ENCODE results near the gene MACROD1. TPM values are rescaled to one million over a fixed set of nuclear protein-coding genes. Genes with fewer than 3 reads are reported as not detected.

The MACROD1 gene
- total RNA-seq, 2 donors from 2014 or later, result 17.4 to 18.4 TPM

DNA sequence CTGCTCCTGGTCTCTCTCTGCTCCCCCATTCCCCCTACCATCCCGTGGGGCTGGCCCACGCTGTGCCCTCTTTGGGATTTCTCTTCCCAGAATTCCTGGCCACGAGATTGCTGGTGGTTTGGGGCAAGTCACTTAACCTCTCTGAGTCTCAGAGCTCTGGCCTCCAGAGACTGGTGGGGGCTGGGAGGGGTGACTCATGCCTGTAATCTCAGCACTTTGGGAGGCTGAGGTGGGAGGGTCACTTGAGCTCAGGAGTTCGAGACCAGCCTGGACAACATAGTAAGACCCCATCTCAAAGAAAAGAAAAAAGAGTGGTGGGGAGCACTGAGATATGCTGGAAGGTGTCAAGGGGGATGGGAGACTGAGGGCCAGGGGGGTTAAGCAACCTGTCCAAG, 161.3 kb downstream of the MACROD1 start:
- Mint-ChIP-seq H3K27me3 (ENCODE audit: low read depth) (peaks cover 31% of the 10 kb centered on the region), H3K27ac (no peak overlapping the region), H3K9me3 (no peaks in the 10 kb centered on the region), H3K4me1 (ENCODE audit: low read depth) (peaks cover 16% of the 10 kb centered on the region), H3K4me3 (no peak overlapping the region), H3K36me3 (ENCODE audit: insufficient read depth in 2 of 2) (no peaks in the 10 kb centered on the region)
- DNase-seq (no peak), ATAC-seq (replicated peaks in 1 of 2) (no peak)

DNA sequence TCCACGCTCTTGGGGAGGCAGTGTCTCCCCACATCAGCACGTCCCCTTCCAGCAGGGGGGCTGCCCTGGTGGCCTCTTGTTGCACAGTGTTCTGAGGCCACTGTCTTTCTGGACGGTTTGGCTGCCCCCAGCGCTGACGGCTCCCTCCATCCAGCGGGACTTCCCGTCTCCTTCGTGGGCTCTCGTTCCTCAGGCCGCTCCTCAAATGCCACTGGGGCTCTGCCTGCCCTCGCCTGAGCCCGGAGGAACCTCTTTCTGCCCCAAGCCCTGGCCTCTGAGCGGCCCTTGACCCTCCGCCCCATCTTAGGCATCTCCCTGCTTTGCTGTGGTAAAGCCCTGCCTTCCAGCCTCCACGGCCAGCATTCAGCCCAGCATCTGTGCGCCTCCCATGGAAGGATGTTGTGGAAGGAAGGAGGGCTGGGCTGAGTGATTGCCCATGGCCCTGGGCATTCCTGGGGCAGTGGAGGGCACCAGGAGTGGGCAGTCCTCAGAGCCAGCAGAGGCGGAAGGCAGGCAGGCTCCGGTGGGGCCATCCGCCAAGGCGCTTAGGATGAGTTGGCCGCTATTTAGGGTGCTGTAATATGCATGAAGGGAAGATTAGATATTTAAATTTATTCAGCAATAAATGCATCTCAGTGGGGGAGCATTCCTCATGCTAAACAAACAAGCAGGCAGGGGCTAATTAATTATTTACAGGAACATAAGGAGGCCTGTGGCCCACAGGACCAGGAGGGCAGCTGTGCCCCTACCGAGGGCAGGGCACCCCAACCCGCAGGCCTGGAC, 161.9 kb downstream of the MACROD1 start:
- Mint-ChIP-seq H3K27ac (no peak overlapping the region), H3K36me3 (ENCODE audit: insufficient read depth in 2 of 2) (no peaks in the 10 kb centered on the region), H3K4me3 (no peak overlapping the region), H3K4me1 (ENCODE audit: low read depth) (peaks cover 16% of the 10 kb centered on the region), H3K9me3 (no peaks in the 10 kb centered on the region), H3K27me3 (ENCODE audit: low read depth) (peaks cover 30% of the 10 kb centered on the region)
- no peak for ATAC-seq (replicated peaks in 1 of 2)
- DNase-seq, result no peak

DNA sequence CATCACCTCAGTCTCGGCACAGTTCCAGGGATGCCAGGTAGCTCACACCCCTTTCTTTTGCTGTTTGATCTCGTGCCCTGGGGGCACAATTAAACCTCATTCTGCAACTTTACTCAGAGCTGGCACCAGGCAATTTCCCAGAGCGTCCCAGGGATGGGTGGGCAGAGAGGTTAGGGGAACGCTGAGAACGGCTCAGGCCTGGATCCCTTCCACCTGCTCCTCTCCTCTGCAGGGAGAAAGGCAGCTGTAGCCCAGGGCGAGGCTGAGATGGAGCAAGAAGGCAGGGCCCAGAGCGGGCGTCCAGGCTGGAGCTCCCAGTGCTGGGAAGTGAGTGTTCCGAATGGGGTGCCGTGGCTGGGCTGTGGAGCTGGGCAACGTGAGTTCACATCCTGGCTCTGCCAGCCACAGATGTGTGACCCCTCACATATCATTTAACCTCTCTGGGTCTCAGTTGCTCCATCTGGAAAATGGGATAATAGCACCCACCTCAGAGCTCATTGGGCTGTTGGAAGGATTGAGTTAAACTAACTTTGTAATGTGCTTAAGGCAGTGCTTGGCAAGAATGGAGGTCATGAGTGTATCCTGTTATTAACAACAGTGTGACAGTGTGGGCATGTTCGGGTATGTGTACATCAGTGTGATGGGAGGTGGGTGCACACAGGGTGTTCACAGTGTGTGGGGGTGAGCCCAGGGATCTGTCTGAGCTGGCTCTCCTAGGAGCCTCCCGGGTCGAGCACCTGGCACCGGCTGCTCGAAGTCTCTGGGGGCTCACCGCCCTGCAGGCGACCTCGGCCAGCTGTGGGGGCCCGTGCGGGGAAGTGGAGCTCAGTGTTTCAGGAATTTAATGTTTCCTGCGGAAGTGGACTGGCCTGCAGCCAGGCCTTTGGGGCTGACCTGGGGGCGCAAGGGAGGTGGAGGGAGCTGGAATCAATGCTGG, 164.2 kb downstream of the MACROD1 start:
- Mint-ChIP-seq H3K9me3 (no peaks in the 10 kb centered on the region), H3K4me1 (ENCODE audit: low read depth) (no peaks in the 10 kb centered on the region), H3K36me3 (ENCODE audit: insufficient read depth in 2 of 2) (peaks cover 0 to 2% of the 10 kb centered on the region in 2 donors), H3K27ac (no peak overlapping the region), H3K27me3 (ENCODE audit: low read depth) (peaks cover 7% of the 10 kb centered on the region), H3K4me3 (peak overlapping the region; percentile 10 to 44)
- DNase-seq (no peak), ATAC-seq (replicated peaks in 1 of 2) (no peak)

DNA sequence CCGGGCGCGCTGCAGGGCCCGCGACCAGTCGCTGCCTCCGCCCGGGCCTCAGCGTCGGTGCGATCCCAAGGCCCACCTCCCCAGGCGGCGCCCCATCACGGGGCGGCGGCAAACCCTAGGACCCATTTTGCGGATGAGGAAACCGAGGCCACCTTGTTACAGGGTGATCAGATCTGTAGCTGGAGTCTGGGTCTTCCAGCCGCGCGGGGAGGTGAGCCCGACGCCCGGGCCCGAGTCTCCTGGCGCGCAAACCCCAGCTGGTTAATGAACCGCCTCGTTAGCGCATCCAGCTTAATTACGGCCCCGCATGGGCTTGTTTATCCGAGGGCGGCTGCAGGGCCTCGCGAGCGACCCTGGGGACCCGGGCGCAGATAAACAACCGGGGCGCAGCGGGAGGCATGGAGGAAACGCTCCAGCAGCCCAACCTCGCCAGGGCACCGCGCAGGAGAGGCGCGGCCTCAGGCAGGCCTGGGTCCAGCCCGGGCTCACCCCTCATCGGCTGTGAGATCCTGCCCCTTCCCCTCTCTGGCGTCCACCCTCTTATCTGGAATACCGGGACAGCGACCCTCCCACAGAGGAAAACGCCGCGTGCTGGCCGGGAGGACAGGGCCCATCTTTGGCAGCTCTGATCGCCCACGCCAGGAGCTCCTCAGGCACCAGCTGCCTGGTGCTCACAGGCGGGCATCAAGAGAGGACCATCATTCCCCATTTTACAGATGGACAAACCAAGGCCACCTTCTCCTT, 165.0 kb downstream of the MACROD1 start:
- Mint-ChIP-seq H3K9me3 (no peaks in the 10 kb centered on the region), H3K4me1 (ENCODE audit: low read depth) (no peaks in the 10 kb centered on the region), H3K27ac (no peak overlapping the region), H3K4me3 (peak overlapping the region; percentile 10 to 44), H3K36me3 (ENCODE audit: insufficient read depth in 2 of 2) (peaks cover 0 to 2% of the 10 kb centered on the region in 2 donors), H3K27me3 (ENCODE audit: low read depth) (no peaks in the 10 kb centered on the region)
- DNase-seq, result no peak
- no peak for ATAC-seq (replicated peaks in 1 of 2)

DNA sequence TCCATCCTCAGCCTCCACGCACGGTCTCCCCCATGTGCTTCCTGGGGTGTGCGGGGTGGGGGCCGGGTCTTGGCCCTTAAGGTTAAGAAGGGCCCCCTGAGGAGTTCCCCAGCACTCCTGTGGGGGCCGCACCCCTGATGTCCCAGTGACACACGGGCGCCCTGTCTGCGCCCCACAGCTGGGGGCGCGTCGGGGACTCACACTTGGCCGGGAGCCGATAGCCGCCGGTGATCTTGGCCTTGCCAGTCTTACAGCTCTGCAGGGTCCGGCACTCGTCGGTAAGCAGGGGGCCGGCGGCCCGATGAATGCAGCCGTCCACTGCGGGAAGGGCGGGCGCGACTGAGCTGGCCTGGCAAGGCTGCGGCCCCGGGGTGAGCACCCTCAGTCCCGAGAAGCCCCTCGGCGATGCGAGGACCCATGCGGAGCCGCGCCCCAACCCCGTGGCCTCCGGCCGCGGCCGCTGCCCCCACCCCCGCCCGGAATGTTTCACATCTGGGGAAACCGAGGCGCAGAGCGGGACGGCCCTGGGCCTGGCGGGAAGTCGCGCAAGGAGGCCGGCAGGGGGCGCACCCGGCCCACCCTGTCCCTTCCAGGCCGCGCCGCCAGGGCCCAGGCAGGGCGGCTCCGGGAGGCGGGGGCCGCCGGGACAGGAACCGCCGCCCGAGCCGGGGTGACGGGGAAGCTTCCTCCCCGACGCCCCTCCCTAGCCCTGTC, 165.7 kb downstream of the MACROD1 start:
- Mint-ChIP-seq H3K27me3 (ENCODE audit: low read depth) (no peaks in the 10 kb centered on the region), H3K9me3 (no peaks in the 10 kb centered on the region), H3K4me1 (ENCODE audit: low read depth) (no peaks in the 10 kb centered on the region), H3K36me3 (ENCODE audit: insufficient read depth in 2 of 2) (peaks cover 0 to 2% of the 10 kb centered on the region in 2 donors), H3K4me3 (peak overlapping the region; percentile 36 to 66), H3K27ac (no peak overlapping the region)
- ATAC-seq (replicated peaks in 1 of 2), result peak; percentile 86 to 89
- peak; percentile 75 to 84 for DNase-seq

DNA sequence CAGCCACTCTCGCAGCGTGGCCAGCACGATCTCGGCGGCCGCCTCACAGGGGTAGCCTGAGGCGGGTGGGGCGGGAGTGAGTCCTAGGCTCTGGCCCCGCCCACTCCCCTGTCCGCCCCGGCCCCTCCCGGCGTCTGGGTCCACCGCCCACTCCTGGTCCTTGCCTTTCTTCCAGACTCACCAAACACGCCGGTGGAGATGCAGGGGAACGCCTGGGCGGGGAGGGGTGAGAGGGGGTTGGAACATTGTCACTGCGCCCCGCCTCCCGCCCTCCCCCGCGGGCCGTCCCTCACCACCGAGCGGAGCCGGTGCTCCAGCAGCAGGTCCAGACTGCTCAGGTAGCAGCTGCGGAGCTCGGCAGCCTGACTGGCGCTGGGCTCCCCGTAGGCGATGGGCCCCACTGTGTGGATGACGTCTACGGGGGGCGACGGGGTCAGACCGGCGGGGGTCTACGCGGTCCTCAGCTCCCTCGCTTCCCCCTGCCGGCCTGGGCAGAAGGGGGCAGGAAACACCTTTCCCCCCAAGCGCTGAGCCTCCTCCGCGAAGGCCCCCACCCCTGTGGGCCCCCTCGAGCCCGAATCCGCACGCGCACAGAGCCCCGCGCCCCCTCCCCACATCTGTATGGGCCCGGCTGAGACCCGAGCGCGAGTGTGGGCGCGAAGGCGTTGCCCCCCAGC, 166.4 kb downstream of the MACROD1 start:
- ATAC-seq (replicated peaks in 1 of 2) (peak; percentile 46 to 50), DNase-seq (peak; percentile 56 to 59)
- Mint-ChIP-seq H3K4me3 (peak overlapping the region; percentile 36 to 66), H3K36me3 (ENCODE audit: insufficient read depth in 2 of 2) (peaks cover 0 to 2% of the 10 kb centered on the region in 2 donors), H3K27ac (no peak overlapping the region), H3K27me3 (ENCODE audit: low read depth) (no peaks in the 10 kb centered on the region), H3K9me3 (no peaks in the 10 kb centered on the region), H3K4me1 (ENCODE audit: low read depth) (no peaks in the 10 kb centered on the region)

DNA sequence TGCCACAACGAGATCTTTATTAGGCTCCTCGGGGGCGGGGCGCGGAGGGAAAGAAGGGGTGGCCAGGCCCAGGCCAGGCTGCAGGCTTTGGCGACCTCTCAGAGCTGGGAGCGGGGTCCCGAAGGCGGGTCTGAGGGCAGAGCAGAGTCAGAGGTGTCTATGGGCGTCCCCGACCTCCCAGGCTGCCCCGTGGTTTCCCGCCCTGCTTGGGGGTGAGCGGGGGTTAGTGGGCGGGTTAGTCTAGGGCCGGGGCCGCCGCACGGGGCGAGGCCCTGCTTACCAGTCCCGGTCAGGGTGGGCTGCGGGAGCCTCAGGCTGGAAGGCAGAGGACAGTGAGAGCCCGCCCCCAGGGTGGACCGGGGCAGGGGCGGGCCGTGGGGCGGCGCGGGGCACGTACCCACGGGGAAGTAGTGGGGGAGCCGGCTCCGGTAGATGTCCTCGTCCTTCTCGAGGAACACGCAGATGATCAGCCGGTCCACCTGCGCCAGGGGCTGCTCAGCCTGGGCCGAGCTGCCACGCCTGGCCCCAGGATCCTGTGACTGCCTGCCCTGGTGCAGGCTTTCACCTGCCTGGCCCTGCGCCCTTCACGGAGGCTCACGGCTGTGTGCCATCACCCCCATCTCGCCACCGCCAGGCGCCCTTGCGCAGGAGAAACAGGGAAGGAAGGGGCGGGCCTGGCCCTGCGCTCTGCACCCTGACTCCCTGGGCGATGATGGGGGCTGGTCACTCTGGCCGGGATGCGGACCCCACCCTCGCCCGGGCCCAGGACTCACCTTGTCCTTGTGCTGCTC, 167.2 kb downstream of the MACROD1 start:
- no peaks in the 10 kb centered on the region for H3K4me1 Mint-ChIP-seq (ENCODE audit: low read depth)
- H3K27ac Mint-ChIP-seq, result no peak overlapping the region
- H3K27me3 Mint-ChIP-seq (ENCODE audit: low read depth), result no peaks in the 10 kb centered on the region
- H3K9me3 Mint-ChIP-seq, result no peaks in the 10 kb centered on the region
- ATAC-seq (replicated peaks in 1 of 2) (no peak), DNase-seq (no peak)
- H3K4me3 Mint-ChIP-seq, result no peak overlapping the region
- H3K36me3 Mint-ChIP-seq (ENCODE audit: insufficient read depth in 2 of 2), result peaks cover 0 to 2% of the 10 kb centered on the region in 2 donors

DNA sequence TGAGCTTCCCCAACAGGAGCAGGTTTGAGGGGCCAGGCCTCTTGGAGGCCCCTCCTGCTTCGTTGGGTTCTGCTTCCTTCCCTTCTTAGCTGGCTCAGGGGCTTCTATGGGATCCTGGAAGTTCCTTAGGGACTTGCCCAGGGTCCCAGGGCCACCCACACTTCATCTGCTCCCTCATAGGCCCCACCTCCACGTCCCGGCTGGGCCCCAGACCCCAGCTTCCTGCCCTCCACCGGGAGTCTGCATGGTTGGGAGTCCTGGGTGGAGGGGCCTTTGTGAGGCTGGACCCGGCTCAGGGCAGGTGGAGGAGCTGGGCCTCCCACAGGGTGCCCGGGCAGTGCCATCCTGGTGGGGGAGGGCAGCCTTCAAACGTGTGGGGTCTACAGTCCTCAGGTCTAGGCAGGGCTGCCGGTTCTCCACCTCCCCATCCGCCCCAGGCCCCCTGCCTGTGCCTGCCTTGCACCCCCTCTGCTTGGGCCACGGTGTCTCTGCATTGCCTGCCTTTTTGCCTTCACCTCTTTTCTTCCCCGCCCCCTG, 168.0 kb downstream of the MACROD1 start:
- ATAC-seq (replicated peaks in 1 of 2) (no peak), DNase-seq (no peak)
- Mint-ChIP-seq H3K4me3 (no peak overlapping the region), H3K9me3 (no peaks in the 10 kb centered on the region), H3K36me3 (ENCODE audit: insufficient read depth in 2 of 2) (peaks cover 0 to 4% of the 10 kb centered on the region in 2 donors), H3K27ac (no peak overlapping the region), H3K27me3 (ENCODE audit: low read depth) (no peaks in the 10 kb centered on the region), H3K4me1 (ENCODE audit: low read depth) (no peaks in the 10 kb centered on the region)

DNA sequence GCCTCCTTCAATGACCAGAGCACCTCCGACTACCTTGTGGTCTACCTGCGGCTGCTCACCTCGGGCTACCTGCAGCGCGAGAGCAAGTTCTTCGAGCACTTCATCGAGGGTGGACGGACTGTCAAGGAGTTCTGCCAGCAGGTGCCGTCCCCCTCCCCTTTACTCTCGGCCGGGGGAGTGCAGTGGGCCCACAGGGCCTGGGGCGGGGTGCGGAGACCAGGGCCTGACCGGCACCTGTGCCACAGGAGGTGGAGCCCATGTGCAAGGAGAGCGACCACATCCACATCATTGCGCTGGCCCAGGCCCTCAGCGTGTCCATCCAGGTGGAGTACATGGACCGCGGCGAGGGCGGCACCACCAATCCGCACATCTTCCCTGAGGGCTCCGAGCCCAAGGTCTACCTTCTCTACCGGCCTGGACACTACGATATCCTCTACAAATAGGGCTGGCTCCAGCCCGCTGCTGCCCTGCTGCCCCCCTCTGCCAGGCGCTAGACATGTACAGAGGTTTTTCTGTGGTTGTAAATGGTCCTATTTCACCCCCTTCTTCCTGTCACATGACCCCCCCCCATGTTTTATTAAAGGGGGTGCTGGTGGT, 168.7 kb downstream of the MACROD1 start:
- Mint-ChIP-seq H3K36me3 (ENCODE audit: insufficient read depth in 2 of 2) (peaks cover 0 to 5% of the 10 kb centered on the region in 2 donors), H3K4me1 (ENCODE audit: low read depth) (no peaks in the 10 kb centered on the region), H3K4me3 (no peak overlapping the region), H3K27ac (no peak overlapping the region), H3K9me3 (no peaks in the 10 kb centered on the region), H3K27me3 (ENCODE audit: low read depth) (no peaks in the 10 kb centered on the region)
- ATAC-seq (replicated peaks in 1 of 2) (no peak), DNase-seq (no peak)

DNA sequence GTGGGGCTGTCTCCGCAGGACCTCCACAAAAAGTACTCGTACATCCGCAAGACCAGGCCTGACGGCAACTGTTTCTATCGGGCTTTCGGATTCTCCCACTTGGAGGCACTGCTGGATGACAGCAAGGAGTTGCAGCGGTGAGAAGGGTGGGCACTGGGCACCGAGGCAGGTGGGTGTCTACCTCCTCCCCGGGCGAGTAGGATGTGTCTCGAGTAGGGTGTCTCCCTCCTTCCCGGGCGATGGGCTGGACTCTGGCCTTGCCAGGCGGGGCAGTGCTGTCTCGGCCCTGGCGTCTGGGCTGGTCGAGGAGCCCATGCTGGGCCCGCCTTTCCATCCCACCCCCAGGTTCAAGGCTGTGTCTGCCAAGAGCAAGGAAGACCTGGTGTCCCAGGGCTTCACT, 169.4 kb downstream of the MACROD1 start:
- H3K27ac Mint-ChIP-seq, result no peak overlapping the region
- no peaks in the 10 kb centered on the region for H3K27me3 Mint-ChIP-seq (ENCODE audit: low read depth)
- H3K4me3 Mint-ChIP-seq, result no peak overlapping the region
- no peaks in the 10 kb centered on the region for H3K9me3 Mint-ChIP-seq
- DNase-seq (no peak), ATAC-seq (replicated peaks in 1 of 2) (no peak)
- peaks cover 0 to 7% of the 10 kb centered on the region in 2 donors for H3K36me3 Mint-ChIP-seq (ENCODE audit: insufficient read depth in 2 of 2)
- no peaks in the 10 kb centered on the region for H3K4me1 Mint-ChIP-seq (ENCODE audit: low read depth)

DNA sequence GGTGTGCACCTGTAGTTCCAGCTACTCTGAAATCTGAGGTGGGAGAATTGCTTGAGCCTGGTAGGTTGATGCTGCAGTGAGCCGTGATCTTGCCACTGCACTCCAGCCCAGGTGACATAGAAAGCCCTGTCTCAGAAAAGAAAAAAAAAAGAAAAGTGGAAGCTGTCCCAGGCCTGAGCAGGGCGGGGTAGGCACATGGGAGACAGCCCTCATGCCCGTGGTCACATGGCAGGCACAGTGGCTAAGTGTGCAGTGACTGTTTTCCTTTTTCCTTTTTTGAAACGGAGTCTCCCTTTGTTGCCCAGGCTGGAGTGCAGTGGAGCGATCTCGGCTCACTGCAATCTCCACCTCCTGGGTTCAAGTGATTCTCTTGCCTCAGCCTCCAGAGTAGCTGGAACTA, 171.9 kb downstream of the MACROD1 start:
- no peak for ATAC-seq (replicated peaks in 1 of 2)
- H3K36me3 Mint-ChIP-seq (ENCODE audit: insufficient read depth in 2 of 2), result peaks cover 2 to 15% of the 10 kb centered on the region in 2 donors
- no peak overlapping the region for H3K27ac Mint-ChIP-seq

More for the DNA sequence above, 171.9 kb downstream of the MACROD1 start:
- no peaks in the 10 kb centered on the region for H3K9me3 Mint-ChIP-seq
- no peak overlapping the region for H3K4me3 Mint-ChIP-seq
- H3K4me1 Mint-ChIP-seq (ENCODE audit: low read depth), result no peaks in the 10 kb centered on the region
- H3K27me3 Mint-ChIP-seq (ENCODE audit: low read depth), result no peaks in the 10 kb centered on the region
- no peak for DNase-seq
